A172 (cell line): ENCODE measurements around the gene TMEM185A. TPM values are rescaled to one million over a fixed set of nuclear protein-coding genes. Genes with fewer than 3 reads are reported as not detected.
"Not testable (repeated sequence)": the region's sequence is repeated elsewhere in the genome, so short reads cannot be mapped to it uniquely, and the experiment has no call there.

Source experiments
- DNase-seq: peaks from one replicate; pipeline ENCODE4 v3.0.0-alpha.2; 2015; ENCODE audit warnings: low spot score
- total RNA-seq: library from RNA; depleted of rRNA; stranded (reverse); fragments of >200 nt; shearing (Covaris generic); gene quantifications from 2 replicates; pipeline ENCODE4 v1.2.3, GENCODE V29; 2014; rRNA removed

The TMEM185A gene
- total RNA-seq, result 26.5 and 27.9 TPM in 2 replicates

- DNase-seq, result peak; percentile 22
These were observed at the start of gene TMEM185A for GRCh38 chrX:149631234-149632165. Gene TMEM185A, minus strand, starts transcription at chrX:149631792. Its CDS starts 212 bp downstream, at chrX:149631580.

DNA sequence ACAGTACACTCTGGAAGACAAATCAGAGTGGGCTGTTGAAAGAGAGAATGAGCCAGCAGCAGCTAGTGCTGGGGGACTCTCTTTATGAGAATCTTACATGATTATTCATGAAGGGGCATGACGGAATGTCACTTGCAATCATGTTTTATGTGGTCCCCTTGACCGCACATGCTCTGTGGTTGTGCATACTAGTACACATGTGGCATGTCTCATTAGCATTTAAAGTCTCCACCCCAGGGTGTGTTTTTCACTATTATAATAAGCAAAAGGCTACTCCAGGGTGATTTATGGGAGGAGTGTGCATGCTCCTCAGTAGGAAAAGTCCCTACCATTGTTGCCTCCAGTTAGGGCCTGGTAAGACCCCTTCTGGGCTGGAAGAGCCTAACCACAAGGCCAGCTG, 49.6 kb upstream of the TMEM185A start:
- DNase-seq, result no peak

DNA sequence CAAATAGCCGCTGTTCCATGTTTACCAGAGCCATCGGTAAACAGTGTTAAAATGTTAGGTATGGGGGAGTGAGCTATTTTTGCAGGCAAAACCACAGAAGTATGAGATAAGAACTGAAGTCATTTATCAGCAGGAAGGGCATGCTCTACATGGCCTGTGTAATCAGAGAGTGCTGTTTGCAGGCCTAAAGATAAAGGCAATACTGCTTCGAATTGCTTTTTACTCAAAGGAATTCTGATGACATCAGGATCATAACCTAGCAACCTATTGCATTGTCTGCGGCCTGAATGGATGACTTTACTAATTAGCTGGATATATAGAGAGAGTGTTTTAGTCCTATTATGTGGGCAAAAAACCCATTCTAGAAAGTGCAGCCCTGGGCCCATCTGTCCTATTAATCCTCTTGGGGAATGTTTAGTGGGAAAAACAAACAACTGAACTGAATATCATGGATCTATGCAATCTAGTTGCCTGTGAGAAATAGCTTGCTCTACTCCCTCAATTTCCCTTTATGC, 47.6 kb upstream of the TMEM185A start:
- DNase-seq, result not testable (repeated sequence)

DNA sequence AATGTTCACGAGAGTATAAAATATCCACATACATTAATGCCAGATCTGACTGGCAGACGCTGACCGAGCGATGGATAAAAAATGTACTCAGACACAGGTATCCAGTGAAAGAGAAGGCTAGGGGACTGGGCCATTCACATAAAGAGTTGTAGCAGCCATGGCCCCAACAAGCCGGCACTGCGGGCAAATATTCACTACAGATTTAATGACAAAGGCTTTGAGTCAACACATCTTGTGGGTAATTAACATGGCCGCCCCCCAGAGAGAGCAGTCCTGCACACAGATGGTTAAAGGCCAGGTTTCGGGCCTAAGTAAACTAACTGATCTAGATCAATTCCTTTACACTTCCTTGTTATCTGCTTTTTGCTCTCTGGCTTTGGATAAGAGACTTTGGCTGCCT, 44.0 kb upstream of the TMEM185A start:
- DNase-seq, result not testable (repeated sequence)

DNA sequence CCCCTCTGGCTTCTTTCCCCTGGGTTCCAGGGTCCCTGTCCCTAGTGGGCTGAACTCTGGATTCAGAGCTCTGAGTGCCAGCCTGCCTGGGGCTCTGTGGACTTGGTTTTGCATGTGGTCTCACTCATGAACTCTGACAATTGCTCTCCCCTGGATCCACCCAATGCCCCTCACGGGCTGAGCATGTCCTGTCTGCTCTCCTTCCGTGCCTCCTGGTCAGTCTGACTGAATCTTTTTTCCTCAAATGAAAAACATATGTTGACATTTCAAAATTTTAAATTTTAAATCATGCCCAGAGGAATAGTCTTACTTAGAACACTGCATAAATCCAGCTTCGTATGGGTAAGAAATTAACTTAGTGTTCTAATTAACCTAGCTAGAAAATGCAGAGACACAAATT, 43.5 kb upstream of the TMEM185A start:
- DNase-seq, result not testable (repeated sequence)

GRCh38 chrX:149660613-149661012, 29.0 kb upstream of the TMEM185A start:
- not testable (repeated sequence) for DNase-seq

GRCh38 chrX:149656260-149656884, 24.8 kb upstream of the TMEM185A start:
- DNase-seq, result not testable (repeated sequence)

DNA sequence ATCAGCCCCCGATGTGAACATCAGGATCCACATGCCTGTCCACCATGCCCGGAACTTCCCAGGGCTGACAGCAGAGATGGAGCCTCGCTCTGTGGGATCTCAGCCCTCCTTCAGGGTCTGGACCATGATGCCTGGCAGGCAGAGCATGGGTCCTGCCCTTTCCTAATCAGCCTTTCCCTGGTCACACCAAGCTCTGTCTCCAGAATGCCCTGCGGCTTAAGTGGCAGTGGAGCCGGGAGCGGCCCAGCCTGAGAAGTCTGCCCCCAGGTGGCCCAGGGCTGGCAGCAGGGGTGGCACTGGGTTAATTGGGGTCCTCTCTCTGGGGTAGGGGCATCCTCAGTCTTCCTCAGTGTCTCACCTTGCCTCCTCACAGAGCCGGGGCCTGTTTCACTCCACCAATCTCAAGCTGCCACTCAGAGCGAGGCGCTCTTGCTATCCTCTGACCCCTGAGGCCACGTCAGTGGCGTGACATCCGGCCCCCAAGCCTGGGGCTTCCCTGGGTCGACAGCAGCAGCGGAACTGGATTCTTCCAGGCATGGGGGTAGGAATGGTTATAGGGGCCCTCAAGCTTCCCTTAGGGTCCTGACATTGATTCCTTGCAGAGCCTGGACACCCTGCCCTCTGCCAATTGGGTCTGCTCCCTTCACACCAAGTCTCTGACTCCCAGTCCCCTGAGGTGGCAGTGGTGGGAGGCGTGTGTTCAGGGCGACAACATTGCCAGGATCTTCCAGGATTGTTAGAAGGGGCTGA, 20.8 kb upstream of the TMEM185A start:
- DNase-seq, result no peak

DNA sequence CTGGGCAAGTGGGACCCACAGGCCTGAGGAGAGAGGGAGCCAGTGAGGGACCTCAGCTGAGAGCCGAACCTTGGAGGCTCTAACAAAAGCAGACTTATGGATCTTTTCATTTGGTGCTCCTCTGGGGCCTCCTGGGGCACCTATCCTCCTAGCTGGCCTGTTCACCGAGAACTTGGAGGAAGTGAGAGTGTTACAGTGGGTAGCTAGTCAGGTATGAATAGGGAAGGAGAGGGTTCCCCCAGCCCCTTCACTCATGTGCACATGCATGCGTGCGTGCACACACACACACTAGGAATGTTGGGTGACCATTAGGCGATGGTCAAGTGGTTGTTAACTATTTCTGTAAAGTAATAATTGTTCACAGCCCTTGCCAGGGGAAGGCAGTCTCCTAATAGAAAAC, 18.6 kb upstream of the TMEM185A start:
- DNase-seq, result no peak

- DNase-seq, result no peak
These were observed 17.3 kb upstream of the TMEM185A start for GRCh38 chrX:149648932-149649331.

GRCh38 chrX:149647505-149647904, 15.9 kb upstream of the TMEM185A start:
- no peak for DNase-seq

DNA sequence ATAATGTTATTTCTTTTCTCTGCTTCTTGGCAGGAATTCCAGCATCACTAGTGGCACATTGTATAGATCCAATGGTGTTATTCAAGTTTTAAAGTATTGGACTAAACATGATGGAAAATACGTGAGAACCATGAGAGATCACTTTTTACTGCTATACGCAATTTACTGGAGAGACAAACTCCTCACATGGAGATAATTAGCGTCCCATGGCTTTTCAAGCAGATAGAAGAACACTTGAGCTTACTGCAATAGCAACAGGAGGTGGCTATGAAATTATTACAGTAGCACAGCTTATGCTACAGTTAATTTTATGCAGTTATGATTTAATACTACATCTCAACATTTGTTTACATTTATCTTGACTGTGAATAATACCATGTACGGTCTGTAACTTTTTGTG, 11.9 kb upstream of the TMEM185A start:
- DNase-seq, result no peak

- DNase-seq, result no peak
These were observed 10.2 kb upstream of the TMEM185A start for GRCh38 chrX:149641835-149642234.

DNA sequence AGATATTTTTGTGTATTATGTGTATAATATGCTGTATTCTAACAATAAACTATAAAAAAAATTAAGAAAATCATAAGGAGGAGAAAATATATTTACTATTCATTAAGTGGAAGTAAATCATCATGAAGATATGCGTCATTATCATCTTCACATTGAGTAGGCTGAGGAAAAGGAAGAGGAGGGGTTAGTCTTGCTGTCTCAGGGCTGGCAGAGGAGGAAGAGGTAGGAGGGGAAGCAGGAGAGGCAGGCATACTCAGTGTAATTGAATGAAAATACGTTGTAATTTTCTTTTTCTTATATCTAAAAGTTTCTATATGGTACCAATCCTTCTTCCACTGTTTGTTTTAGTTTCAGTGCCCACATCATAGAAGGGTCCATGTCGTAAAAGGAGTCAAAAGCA, 9.8 kb upstream of the TMEM185A start:
- no peak for DNase-seq

DNA sequence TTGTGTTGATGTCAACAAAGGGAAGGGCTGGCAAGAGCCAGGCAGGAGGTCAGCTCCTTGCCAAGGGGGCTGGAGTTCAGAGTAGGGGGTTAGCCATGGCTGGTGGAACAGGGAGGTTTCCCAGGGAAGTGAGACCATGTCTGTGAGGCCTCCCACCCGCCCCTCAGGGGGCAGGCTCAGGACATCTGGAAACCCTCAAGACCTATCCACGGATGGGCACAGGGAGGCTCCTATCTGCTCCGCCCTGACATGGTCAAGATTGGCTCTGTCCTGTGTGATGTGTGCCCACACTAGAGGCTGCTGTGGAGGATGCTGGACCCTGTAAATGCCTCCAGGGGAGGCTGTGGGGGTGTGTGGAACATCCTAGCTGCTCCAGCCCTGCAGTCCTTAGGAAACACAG, 8.0 kb upstream of the TMEM185A start:
- no peak for DNase-seq

DNA sequence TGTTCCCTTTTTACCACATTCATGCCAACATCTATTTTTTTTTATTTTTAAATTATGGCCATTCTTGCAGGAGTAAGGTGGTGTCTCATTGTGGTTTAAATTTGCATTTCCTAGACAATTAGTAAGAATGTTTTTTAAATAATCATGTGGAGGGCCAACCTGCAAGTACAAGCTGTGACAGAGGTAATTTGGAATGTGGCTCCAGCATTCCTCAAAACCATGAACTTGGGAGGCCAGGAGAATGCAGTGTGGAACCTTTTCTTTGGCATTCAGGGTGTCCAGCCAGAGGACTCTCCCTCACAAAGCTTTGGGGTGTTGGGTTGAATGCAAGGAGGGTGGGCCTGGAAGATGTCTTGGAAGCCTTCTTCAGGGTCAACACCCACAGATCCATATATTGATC, 7.3 kb upstream of the TMEM185A start:
- peak; percentile 53 for DNase-seq

- no peak for DNase-seq
These were observed 1.9 kb upstream of the TMEM185A start for GRCh38 chrX:149633511-149633910.

GRCh38 chrX:149630681-149631233, 835 bp downstream of the TMEM185A start:
- DNase-seq, result peak; percentile 39

DNA sequence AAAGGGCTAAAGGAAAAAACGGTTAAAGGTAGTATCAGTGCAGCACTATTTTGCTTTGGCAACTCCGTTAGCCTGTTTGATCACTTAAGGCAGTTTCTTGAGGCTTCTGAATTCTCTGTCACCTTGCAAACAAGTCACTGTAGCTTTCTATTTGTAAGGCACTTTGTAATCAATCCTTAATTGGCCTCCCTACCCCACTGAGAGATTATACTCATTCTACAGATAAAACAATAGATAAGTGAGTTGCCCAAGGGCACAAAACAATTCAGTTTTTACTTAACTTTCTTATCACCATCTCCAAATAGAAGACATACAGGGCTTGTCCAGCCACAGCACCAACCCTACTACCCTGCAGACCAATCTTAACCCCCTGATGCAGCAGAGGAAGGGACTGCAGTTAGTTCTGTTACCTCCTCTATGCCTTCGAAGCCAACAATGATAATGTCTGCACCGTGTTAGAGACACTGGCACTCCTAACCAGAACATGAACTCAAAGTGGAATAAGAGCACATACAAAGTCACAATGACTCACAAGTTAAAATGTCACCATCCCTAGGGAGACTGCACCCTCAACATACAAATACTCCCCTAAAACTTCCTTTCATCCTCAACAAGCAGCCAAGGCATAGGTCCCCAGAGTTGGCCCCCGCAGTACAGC, 1.7 kb downstream of the TMEM185A start:
- no peak for DNase-seq

GRCh38 chrX:149628768-149629167, 2.8 kb downstream of the TMEM185A start:
- DNase-seq, result no peak

- DNase-seq, result no peak
These were observed 3.3 kb downstream of the TMEM185A start for GRCh38 chrX:149628280-149628679.
